Activated CD4-positive, alpha-beta memory T cell treated with anti-CD3 and anti-CD28 coated beads, Interleukin-2, amount 10 ng/mL, durations not matched to agents 7 days and 5 days (primary cell): ENCODE measurements around the gene OPRL1. TPM values are rescaled to one million over a fixed set of nuclear protein-coding genes. Genes with fewer than 3 reads are reported as not detected.
"Not testable (repeated sequence)": the region's sequence is repeated elsewhere in the genome, so short reads cannot be mapped to it uniquely, and the experiment has no call there.

ENCODE experiments used
- CTCF ChIA-PET: fragments of 350-600 bp; sonication (Branson Sonifier 250); formaldehyde crosslinking; loops from one replicate; lab custom pipeline; 2021; ENCODE audit warnings: antibody characterized with exemption, inconsistent platforms; lab: Charles Lee
- POLR2A ChIA-PET: fragments of 350-600 bp; sonication (Branson Sonifier 250); formaldehyde crosslinking; loops from one replicate; lab custom pipeline; 2021; ENCODE audit warnings: antibody characterized with exemption; lab: Charles Lee
- DNase-seq: peaks from one replicate; pipeline ENCODE4 v3.0.0-alpha.2; 2020
- H3K27ac Mint-ChIP-seq: one replicate; pipeline ENCODE4 v1.8.0; 2021; ENCODE audit warnings: mild to moderate bottlenecking, mixed read lengths
- H3K27me3 Mint-ChIP-seq: one replicate; pipeline ENCODE4 v1.8.0; 2021; ENCODE audit warnings: mixed read lengths
- H3K36me3 Mint-ChIP-seq: one replicate; pipeline ENCODE4 v1.8.0; 2021; ENCODE audit warnings: low read depth, mixed read lengths
- H3K4me1 Mint-ChIP-seq: one replicate; pipeline ENCODE4 v1.8.0; 2021; ENCODE audit warnings: mixed read lengths
- H3K4me3 Mint-ChIP-seq: one replicate; pipeline ENCODE4 v1.8.0; 2021; ENCODE audit warnings: mild to moderate bottlenecking, mixed read lengths
- H3K9me3 Mint-ChIP-seq: one replicate; pipeline ENCODE4 v1.8.0; 2021; ENCODE audit warnings: mixed read lengths
- total RNA-seq, 2 experiments: library from RNA; stranded (reverse); gene quantifications; one replicate each; pipeline ENCODE4 v1.2.3, GENCODE V29; 2021

OPRL1 gene
- total RNA-seq, 2 experiments from 2014 or later, result 1.2 to 1.6 TPM

DNA sequence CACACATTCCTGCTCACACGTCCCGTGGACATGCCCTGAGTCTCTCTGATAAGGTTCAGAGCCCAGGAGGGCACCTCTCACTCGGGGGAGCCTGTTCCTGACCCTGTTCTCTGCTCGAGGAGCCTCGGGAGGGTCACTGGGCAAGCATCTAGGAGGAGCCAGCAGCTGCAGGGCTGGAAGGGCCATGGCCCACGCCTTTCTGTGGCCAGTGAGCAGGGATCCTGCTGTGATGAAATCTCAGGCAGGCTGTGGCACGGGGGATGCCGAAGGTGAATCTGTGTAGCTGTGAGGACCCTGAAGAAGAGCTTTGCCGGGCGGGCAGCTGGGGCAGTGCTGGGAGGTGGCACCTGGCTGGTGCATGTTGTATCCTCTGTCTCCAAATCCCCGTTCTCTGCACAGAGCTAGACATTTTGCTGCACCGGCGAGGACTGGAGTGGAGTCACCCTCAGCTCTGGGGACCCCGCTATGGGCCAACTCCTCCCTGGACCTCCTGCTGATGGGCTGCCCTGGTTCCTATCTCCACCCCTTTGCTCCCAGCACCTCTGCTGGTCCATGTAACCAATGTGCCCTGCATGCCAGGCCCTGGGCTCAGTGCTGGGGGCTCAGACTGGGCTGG, 34.6 kb downstream of the OPRL1 start:
- DNase-seq, result no peak
- Mint-ChIP-seq H3K36me3 (no peaks in the 10 kb centered on the region), H3K4me3 (no peak overlapping the region), H3K4me1 (no peaks in the 10 kb centered on the region), H3K27ac (no peak overlapping the region), H3K9me3 (no peaks in the 10 kb centered on the region), H3K27me3 (no peaks in the 10 kb centered on the region)
- CTCF ChIA-PET, result no interaction called here
- POLR2A ChIA-PET, result no interaction called here

DNA sequence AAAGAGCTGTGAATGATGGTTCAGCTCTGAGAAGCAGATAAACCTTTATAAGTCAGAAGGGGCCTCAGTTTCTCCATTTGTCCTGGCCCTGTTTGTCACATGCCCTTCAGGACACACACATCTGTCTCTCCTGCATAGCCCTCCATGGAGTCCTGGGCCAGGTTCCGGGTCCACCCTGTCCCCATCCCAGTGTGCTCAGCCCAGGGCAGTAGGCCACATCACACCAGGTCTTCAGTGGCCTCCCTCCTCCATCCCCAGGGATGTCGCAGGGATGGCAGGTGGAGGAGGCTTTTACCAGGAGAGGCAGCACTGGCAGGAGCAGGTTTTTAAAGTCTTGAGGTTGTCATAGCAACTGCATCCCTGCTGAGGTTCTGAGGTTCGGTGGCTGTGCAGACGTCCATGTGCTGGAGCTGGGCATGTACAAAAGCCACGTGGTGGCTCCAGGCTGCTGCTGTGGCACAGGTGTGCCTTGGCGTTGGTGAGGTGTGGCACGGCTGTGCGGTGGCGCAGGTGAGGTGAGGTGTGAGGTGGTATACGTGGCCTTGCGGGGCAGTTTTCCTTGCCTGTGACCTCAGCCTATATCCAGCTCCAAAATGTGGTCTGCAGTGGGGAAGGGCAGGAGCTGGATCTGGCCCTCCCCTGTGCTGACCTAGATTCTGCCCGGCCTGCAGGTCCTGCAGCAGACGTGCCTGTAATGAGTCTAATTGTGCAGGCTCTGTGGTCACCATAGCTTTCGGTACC, 35.5 kb downstream of the OPRL1 start:
- DNase-seq, result no peak
- ChIA-PET POLR2A (no interaction called here), CTCF (interaction anchor here (1.4 to 2.3 kb wide), 2 partner anchors 32 to 578 kb away, joined by 3 to 7 read pairs; no protein-coding TSS in a partner anchor)
- H3K4me1 Mint-ChIP-seq, result peaks cover 7% of the 10 kb centered on the region
- H3K9me3 Mint-ChIP-seq, result no peaks in the 10 kb centered on the region
- no peak overlapping the region for H3K27ac Mint-ChIP-seq
- H3K36me3 Mint-ChIP-seq, result no peaks in the 10 kb centered on the region
- H3K27me3 Mint-ChIP-seq, result no peaks in the 10 kb centered on the region
- H3K4me3 Mint-ChIP-seq, result no peak overlapping the region

DNA sequence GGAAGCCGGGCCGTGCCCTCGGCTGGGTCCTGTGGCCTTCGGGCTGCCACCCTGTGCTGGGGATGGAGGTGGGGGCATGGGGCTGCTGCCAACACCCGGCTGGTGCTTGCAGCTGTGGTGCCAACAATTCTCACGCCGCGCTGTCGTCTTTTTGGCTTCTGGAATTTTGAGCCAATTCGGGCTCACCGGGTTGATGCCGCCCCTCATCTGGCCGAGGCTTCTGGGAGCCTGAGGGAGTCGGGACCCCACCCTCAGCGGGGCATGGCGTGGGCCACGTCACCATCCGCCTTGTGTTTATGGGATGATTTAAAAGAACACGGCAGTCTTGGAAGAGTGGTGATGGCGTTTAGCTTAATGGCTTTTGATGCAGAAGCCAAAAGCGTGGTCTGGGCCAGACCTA, 36.1 kb downstream of the OPRL1 start:
- Mint-ChIP-seq H3K9me3 (no peaks in the 10 kb centered on the region), H3K4me1 (peaks cover 10% of the 10 kb centered on the region), H3K27me3 (peaks cover 2% of the 10 kb centered on the region), H3K4me3 (no peak overlapping the region), H3K36me3 (no peaks in the 10 kb centered on the region), H3K27ac (no peak overlapping the region)
- no peak for DNase-seq
- ChIA-PET CTCF (interaction anchor here (1.4 to 2.3 kb wide), 2 partner anchors 32 to 578 kb away, joined by 3 to 7 read pairs; no protein-coding TSS in a partner anchor), POLR2A (no interaction called here)

DNA sequence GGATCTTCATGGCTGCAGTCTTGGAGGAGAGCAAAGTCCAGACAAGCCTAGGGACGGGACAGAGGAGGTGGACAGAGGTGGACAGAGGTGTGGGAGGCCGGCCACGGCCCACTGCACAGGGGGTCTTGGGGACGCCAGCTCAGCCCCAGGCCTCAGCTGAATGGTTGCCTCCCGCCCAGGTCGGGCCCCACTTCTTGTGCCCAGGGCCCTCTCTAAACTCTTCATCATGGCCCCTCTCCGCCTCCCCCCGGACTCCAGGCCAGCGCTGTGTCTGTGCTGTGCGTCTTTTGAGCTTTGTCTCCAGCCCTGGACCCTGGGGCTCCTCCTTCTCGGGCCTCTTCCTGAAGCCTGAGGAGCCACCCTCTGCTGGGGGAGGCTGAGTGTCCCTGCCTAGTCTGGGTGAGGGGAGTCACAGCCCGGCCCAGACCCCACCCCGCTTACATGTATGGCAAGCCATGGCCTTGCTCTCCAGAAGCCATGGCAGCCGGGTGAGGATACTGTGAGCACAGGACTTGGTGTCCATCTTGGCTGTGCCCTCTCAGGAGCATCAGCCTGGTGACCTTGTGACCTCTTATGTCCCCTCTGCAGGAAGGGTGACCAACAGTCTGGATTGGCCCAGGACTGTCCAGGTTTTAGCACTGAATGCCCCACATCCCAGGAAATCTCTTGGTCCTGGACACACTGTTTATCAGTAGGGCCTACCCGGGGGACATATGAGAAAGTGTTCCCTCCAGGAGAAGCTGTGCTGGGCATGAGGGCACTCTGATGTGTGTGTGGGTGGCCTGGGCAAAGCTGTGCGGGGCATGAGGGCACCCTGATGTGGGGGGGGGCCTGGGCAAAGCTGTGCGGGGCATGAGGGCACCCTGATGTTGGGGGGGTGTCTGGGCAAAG, 36.9 kb downstream of the OPRL1 start:
- H3K27ac Mint-ChIP-seq, result no peak overlapping the region
- peaks cover 10% of the 10 kb centered on the region for H3K4me1 Mint-ChIP-seq
- no peaks in the 10 kb centered on the region for H3K36me3 Mint-ChIP-seq
- CTCF ChIA-PET, result interaction anchor here (1.4 to 2.3 kb wide), 2 partner anchors 33 to 579 kb away, joined by 3 to 7 read pairs; no protein-coding TSS in a partner anchor
- peaks cover 9% of the 10 kb centered on the region for H3K27me3 Mint-ChIP-seq
- no peak overlapping the region for H3K4me3 Mint-ChIP-seq
- no peak for DNase-seq
- H3K9me3 Mint-ChIP-seq, result no peaks in the 10 kb centered on the region
- POLR2A ChIA-PET, result no interaction called here

DNA sequence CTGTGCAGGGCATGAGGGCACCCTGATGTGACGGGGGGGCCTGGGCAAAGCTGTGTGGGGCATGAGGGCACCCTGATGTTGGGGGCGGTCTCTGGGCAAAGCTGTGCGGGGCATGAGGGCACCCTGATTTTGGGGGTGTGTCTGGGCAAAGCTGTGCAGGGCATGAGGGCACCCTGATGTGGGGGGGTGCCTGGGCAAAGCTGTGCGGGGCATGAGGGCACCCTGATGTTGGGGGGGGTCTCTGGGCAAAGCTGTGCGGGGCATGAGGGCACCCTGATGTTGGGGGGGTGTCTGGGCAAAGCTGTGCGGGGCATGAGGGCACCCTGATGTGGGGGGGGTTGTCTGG, 37.5 kb downstream of the OPRL1 start:
- H3K27ac Mint-ChIP-seq, CTCF ChIA-PET, H3K9me3 Mint-ChIP-seq, H3K4me1 Mint-ChIP-seq, POLR2A ChIA-PET, DNase-seq, H3K36me3 Mint-ChIP-seq, H3K4me3 Mint-ChIP-seq, H3K27me3 Mint-ChIP-seq: not testable (repeated sequence)

DNA sequence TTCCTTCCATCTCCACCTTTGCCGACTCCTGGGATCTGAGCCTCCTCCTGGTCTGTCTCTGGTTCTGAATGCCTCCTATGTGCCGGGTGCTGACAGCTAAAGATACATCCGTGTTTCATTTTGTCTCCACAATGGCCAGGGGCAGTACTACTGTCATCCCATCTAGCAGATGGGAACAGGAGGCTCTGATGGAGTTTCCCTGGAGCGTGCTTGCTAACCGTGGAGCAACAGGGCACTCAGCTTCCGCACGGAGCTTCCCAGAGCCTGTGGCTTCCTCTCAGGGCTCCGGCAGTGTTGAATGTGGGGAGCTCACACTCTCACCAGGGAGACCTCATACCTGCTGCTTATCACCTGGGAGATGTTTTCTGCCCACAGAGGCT, 39.4 kb downstream of the OPRL1 start:
- H3K4me3 Mint-ChIP-seq, result no peak overlapping the region

DNA sequence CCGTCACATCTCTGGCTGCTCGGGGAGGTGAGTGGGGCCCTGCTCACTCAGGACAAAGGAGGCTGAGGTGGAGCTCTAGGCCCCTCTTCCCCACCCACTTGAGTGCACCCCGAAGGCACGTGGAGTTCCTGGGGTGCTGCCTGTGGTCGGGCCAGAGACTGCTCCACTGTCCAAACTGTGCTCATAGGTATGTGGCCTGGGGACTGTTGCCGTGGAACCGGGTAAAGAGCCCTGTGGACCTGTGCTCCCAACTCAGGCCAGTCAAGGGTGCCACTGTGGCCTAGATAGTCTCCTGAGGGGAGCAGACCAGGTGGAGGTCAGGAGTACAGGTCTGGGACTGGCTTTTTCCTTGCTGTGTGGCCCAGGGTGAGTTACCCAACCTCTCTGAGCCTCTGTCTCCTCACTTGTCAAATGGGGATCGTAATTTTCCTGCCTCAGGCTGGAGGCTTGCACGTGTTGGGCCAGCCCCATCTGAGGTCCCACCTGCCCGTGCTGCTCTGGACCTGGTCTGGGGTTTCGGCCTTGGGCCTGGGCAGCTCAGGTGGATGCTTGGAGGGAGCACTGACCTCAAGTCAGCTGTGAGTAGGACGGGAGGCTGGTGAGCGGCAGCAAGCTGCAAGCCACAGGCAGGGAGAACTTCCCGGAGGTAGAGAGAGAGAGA, 39.9 kb downstream of the OPRL1 start:
- H3K27ac Mint-ChIP-seq, result no peak overlapping the region
- DNase-seq, result no peak
- H3K36me3 Mint-ChIP-seq, result no peaks in the 10 kb centered on the region
- peak overlapping the region; percentile 37 for H3K4me3 Mint-ChIP-seq
- CTCF ChIA-PET, result interaction anchor here (0.6 to 4.2 kb wide), 9 partner anchors 11 to 582 kb away, joined by 3 to 34 read pairs (median 5); partner anchors contain the start of genes LKAAEAR1, OPRL1, PRPF6 and PTK6
- POLR2A ChIA-PET, result interaction anchor here (0.6 to 2.5 kb wide), 5 partner anchors 36 to 413 kb away, joined by 3 to 10 read pairs (median 3); partner anchors contain the start of genes LKAAEAR1, OPRL1, RGS19 and SAMD10
- no peaks in the 10 kb centered on the region for H3K9me3 Mint-ChIP-seq
- peaks cover 18% of the 10 kb centered on the region for H3K27me3 Mint-ChIP-seq
- peaks cover 10% of the 10 kb centered on the region for H3K4me1 Mint-ChIP-seq

More for the DNA sequence above, 39.4 kb downstream of the OPRL1 start:
- Mint-ChIP-seq H3K36me3 (no peaks in the 10 kb centered on the region), H3K27me3 (peaks cover 14% of the 10 kb centered on the region), H3K9me3 (no peaks in the 10 kb centered on the region), H3K4me1 (peaks cover 10% of the 10 kb centered on the region), H3K27ac (no peak overlapping the region)
- POLR2A ChIA-PET, result interaction anchor here (2.5 kb wide), 1 partner anchor 41 kb away, joined by 10 read pairs; the partner anchor contains the start of genes OPRL1 and RGS19
- DNase-seq, result no peak
- CTCF ChIA-PET, result interaction anchor here (3.1 to 4.2 kb wide), 3 partner anchors 34 to 139 kb away, joined by 17 to 34 read pairs (median 27); partner anchors contain the start of genes LKAAEAR1, PRPF6 and SAMD10

DNA sequence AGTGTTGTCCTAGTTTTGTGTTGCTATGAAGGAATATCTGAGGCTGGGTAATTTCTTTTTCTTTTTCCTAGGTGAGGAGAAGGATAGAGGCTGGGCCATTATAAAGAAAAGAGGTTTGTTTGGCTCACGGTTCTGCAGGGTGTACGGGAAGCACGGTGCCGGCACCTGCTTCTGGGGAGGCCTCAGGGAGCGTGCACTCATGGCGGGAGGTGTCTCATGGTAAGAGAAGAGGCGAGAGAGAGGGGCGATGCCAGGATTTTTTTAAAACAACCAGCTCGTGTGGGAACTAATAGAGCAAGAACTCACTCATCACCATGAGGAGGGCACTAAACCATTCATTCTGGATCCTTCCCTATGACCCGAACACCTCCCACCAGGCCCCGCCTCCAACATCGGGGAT, 41.7 kb downstream of the OPRL1 start:
- H3K4me3 Mint-ChIP-seq, result no peak overlapping the region
- DNase-seq, result no peak
- H3K36me3 Mint-ChIP-seq, result no peaks in the 10 kb centered on the region
- no peaks in the 10 kb centered on the region for H3K9me3 Mint-ChIP-seq
- peaks cover 22% of the 10 kb centered on the region for H3K27me3 Mint-ChIP-seq
- peaks cover 10% of the 10 kb centered on the region for H3K4me1 Mint-ChIP-seq
- ChIA-PET POLR2A (interaction anchor here (2.5 kb wide), 1 partner anchor 43 kb away, joined by 10 read pairs; the partner anchor contains the start of genes OPRL1 and RGS19), CTCF (interaction anchor here (1.0 to 4.2 kb wide), 6 partner anchors 15 to 142 kb away, joined by 3 to 34 read pairs (median 12); partner anchors contain the start of genes LKAAEAR1, OPRL1, PRPF6 and RGS19)
- no peak overlapping the region for H3K27ac Mint-ChIP-seq

DNA sequence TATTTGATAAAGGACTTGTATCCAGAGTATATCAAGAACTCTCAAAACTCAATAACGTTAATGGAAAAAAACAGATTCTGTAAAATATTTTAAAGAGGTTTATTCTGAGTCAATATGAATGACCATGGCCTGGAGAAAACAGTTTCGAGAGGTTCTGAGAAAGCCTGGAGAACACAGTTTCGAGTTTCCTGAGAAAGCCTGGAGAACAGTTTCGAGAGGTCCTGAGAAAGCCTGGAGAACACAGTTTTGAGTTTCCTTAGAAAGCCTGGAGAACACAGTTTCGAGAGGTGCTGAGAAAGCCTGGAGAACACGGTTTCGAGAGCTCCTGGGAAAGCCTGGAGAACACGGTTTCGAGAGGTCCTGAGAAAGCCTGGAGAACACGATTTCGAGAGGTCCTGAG, 43.0 kb downstream of the OPRL1 start:
- POLR2A ChIA-PET, result interaction anchor here (0.6 kb wide), 1 partner anchor 54 kb away, joined by 3 read pairs; no protein-coding TSS in a partner anchor
- DNase-seq, H3K36me3 Mint-ChIP-seq, H3K4me3 Mint-ChIP-seq, H3K27ac Mint-ChIP-seq, H3K4me1 Mint-ChIP-seq, H3K9me3 Mint-ChIP-seq: not testable (repeated sequence)
- H3K27me3 Mint-ChIP-seq, result peaks cover 22% of the 10 kb centered on the region
- CTCF ChIA-PET, result interaction anchor here (4.2 kb wide), 1 partner anchor 38 kb away, joined by 34 read pairs; the partner anchor contains the start of gene LKAAEAR1

DNA sequence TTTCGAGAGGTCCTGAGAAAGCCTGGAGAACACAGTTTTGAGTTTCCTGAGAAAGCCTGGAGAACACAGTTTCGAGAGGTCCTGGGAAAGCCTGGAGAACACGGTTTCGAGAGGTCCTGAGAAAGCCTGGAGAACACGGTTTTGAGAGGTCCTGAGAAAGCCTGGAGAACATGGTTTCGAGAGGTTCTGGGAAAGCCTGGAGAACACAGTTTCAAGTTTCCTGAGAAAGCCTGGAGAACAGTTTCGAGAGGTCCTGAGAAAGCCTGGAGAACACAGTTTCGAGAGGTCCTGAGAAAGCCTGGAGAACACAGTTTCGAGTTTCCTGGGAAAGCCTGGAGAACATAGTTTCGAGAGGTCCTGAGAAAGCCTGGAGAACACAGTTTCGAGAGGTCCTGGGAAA, 43.6 kb downstream of the OPRL1 start:
- H3K36me3 Mint-ChIP-seq, H3K9me3 Mint-ChIP-seq, H3K4me3 Mint-ChIP-seq, H3K4me1 Mint-ChIP-seq, CTCF ChIA-PET, POLR2A ChIA-PET, DNase-seq, H3K27ac Mint-ChIP-seq: not testable (repeated sequence)
- peaks cover 25% of the 10 kb centered on the region for H3K27me3 Mint-ChIP-seq

DNA sequence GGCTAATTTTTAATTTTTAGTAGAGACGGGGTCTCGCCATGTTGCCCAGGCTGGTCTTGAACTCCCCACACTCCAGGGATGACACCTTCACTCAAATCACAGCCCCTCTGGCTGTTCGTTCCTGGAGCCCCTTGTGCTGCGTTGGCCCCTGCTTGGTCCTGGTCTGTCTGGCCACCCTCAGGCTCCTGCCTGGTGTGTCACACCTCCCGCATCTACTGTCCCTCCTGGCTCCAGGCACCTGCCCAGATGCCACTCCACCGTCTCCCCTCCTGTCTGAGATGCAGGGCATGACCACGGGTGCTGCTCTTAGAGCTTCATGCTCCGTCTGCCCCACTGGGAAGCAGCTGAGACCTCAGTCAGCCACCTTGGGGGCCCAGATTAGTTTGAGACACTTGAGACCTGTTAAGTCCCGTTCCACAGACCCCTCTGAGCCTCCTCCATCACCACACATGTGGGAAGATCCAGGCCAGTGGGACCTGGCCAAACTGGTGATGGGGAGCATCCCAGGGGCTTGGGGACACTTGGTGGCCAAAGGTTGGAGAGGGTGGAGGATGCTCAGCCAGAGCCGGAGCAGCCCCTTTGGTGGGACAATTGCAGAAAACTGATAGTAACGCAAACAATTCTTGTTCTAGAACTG, 49.4 kb downstream of the OPRL1 start:
- Mint-ChIP-seq H3K27ac (no peak overlapping the region), H3K4me3 (no peak overlapping the region), H3K27me3 (peaks cover 19% of the 10 kb centered on the region), H3K36me3 (no peaks in the 10 kb centered on the region), H3K4me1 (no peaks in the 10 kb centered on the region), H3K9me3 (no peaks in the 10 kb centered on the region)
- DNase-seq, result no peak
- ChIA-PET POLR2A (no interaction called here), CTCF (no interaction called here)

DNA sequence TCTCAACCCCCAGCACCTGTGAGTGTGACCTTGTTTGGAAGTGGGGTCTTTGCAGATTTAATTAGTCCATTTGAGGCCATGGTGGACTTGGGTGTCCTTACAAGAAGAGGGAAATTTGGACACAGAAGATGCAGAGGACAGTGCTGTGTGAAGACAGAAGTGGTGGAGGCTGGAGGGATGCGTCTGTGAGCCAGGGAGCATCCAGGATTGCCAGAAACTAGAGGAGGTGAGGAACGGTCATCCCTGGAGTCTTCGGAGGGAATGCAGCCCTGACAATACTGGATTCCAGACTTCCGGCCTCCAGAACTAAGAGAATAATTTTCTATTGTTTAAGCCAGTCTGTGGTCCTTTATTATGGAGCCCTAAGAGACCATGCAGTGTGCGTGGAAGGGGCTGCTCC, 50.4 kb downstream of the OPRL1 start:
- Mint-ChIP-seq H3K27me3 (peaks cover 13% of the 10 kb centered on the region), H3K27ac (no peak overlapping the region), H3K4me3 (no peak overlapping the region), H3K36me3 (no peaks in the 10 kb centered on the region), H3K9me3 (no peaks in the 10 kb centered on the region), H3K4me1 (no peaks in the 10 kb centered on the region)
- POLR2A ChIA-PET, result no interaction called here
- CTCF ChIA-PET, result no interaction called here
- DNase-seq, result no peak
